ENCODE measurements around the gene OR12D1.

The OR12D1 gene

GRCh38 chr6:29465801-29466200 lies 51.1 kb downstream of the OR12D1 start:
- DNase-seq, result no peak

DNA sequence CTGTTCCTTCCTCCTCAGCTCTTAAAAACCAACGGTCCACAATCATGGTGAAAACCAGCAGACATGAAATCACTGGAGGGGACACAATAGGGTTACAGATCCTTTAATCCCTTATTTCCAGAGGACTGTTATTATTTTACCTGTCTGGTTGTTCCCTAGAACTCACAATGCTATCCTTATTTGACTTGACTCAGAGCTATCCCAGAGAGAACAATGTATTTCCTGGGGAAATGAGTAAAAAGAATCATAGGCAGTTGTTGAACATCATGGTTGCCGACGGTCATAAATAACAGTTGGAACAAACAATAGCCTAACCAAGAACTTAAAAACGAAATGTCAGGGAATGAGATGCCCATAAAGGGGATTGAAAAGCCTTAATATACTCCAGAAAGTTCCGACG lies 51.5 kb downstream of the OR12D1 start:
- no peak for DNase-seq

All from fibroblast of upper back skin (primary cell).